Fibroblast of lung (primary cell): ENCODE results near the gene FAM149B1.

Experiments used
- EZH2 ChIP-seq: IDR thresholded peaks from 2 replicates; pipeline ENCODE4 v1.5.1; 2012; ENCODE audit warnings: low read length, control low read depth, mild to moderate bottlenecking; ENCODE audit errors: missing control alignments
- TF ChIP-seq, protein P1 (sequence below), 2 donors: IDR thresholded peaks in 1 of 2; conservative IDR thresholded peaks in 1 of 2; 1 replicate in 1 of 2; 2 replicates in 1 of 2; pipeline ENCODE4 v1.5.1; 2011 to 2012; ENCODE audit warnings: low read length in 2 of 2, control low read depth in 1 of 2, inconsistent platforms in 1 of 2, low read depth in 1 of 2, mild to moderate bottlenecking in 1 of 2

GRCh38 chr10:73186266-73186665, 18.3 kb downstream of the FAM149B1 start:
- TF ChIP-seq, protein P1, sequence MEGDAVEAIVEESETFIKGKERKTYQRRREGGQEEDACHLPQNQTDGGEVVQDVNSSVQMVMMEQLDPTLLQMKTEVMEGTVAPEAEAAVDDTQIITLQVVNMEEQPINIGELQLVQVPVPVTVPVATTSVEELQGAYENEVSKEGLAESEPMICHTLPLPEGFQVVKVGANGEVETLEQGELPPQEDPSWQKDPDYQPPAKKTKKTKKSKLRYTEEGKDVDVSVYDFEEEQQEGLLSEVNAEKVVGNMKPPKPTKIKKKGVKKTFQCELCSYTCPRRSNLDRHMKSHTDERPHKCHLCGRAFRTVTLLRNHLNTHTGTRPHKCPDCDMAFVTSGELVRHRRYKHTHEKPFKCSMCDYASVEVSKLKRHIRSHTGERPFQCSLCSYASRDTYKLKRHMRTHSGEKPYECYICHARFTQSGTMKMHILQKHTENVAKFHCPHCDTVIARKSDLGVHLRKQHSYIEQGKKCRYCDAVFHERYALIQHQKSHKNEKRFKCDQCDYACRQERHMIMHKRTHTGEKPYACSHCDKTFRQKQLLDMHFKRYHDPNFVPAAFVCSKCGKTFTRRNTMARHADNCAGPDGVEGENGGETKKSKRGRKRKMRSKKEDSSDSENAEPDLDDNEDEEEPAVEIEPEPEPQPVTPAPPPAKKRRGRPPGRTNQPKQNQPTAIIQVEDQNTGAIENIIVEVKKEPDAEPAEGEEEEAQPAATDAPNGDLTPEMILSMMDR (conservative IDR thresholded peaks at IDR 0.05 in 1 of 2, IDR thresholded peaks at IDR 0.05 in 1 of 2; ENCODE audit: low read depth in 1 of 2, low read length in 2 of 2): no peak
- TF ChIP-seq EZH2: no peak
